Natural killer cell (primary cell): ENCODE data around the gene ZNF334. TPM values are rescaled to one million over a fixed set of nuclear protein-coding genes. Genes with fewer than 3 reads are reported as not detected.

Source experiments
- ATAC-seq, 3 donors: fragments of 150-1000 bp in 2 of 3; fragments of 200-7000 bp in 1 of 3; cut with Tn5 transposase; 1 replicate in 1 of 3; 2 replicates in 2 of 3; pipeline ENCODE4 v1.10.0; 2021; ENCODE audit warnings: mild to moderate bottlenecking in 2 of 3, moderate library complexity in 2 of 3
- DNase-seq, 2 donors: peaks; one replicate each; pipeline versions ENCODE4 v3.0.0 to v3.0.0-alpha.2; 2013 to 2021; ENCODE audit warnings: mixed read lengths in 1 of 2
- H3K27ac ChIP-seq: one replicate; pipeline ENCODE4 v1.5.1; 2013; ENCODE audit warnings: mild to moderate bottlenecking, low read length
- H3K27me3 ChIP-seq: one replicate; pipeline ENCODE4 v1.6.1; 2013; ENCODE audit warnings: low read length; ENCODE audit not compliant: control insufficient read depth, insufficient read depth
- H3K36me3 ChIP-seq: one replicate; pipeline ENCODE4 v1.6.1; 2013; ENCODE audit warnings: low read length; ENCODE audit not compliant: control insufficient read depth, insufficient read depth
- H3K4me1 ChIP-seq: one replicate; pipeline ENCODE4 v1.6.1; 2013; ENCODE audit warnings: low read length; ENCODE audit not compliant: control insufficient read depth, insufficient read depth
- H3K4me3 ChIP-seq: one replicate; pipeline ENCODE4 v1.5.1; 2013; ENCODE audit warnings: low read length
- H3K9me3 ChIP-seq: one replicate; pipeline ENCODE4 v1.6.1; 2013; ENCODE audit warnings: low read length; ENCODE audit not compliant: control insufficient read depth, insufficient read depth
- H3K27ac Mint-ChIP-seq, 2 donors: one replicate each; pipeline ENCODE4 v1.8.0; 2022; ENCODE audit warnings: mild to moderate bottlenecking in 2 of 2, mixed read lengths in 2 of 2, moderate library complexity in 1 of 2
- H3K27me3 Mint-ChIP-seq, 2 donors: one replicate each; pipeline ENCODE4 v1.8.0; 2022; ENCODE audit warnings: low read depth in 2 of 2, mixed read lengths in 2 of 2
- H3K36me3 Mint-ChIP-seq: one replicate; pipeline ENCODE4 v1.8.0; 2022; ENCODE audit warnings: mixed read lengths
- H3K4me1 Mint-ChIP-seq, 2 donors: one replicate each; pipeline ENCODE4 v1.8.0; 2022; ENCODE audit warnings: mixed read lengths in 2 of 2
- H3K4me3 Mint-ChIP-seq: one replicate; pipeline ENCODE4 v1.8.0; 2022; ENCODE audit warnings: mild to moderate bottlenecking, moderate library complexity, mixed read lengths
- H3K9me3 Mint-ChIP-seq, 2 donors: one replicate each; pipeline ENCODE4 v1.8.0; 2022; ENCODE audit warnings: mixed read lengths in 2 of 2
- WGBS: methylation state at CpG from one replicate; pipeline ENCODE4 v1.1.7; 2013; ENCODE audit warnings: missing lambda C conversion rate; ENCODE audit not compliant: insufficient coverage; 5-methylcytosine and 5-hydroxymethylcytosine counted together
- intact Hi-C: fragments of 100-400 bp; cut with micrococcal nuclease; formaldehyde crosslinking; loops from one replicate; pipeline ENCODE4 v1.14.2; 2022
- total RNA-seq, 4 donors: library from RNA; stranded (reverse); fragments of 120-200 nt in 1 of 4; gene quantifications; one replicate each; pipeline versions ENCODE4 v1.2.3 to v1.2.4, GENCODE V29; 2013 to 2022
- TF ChIP-seq, protein P1 (sequence below): fragments of 200-600 bp; IDR thresholded peaks from one replicate; pipeline ENCODE4 v1.8.0; 2022; ENCODE audit warnings: antibody characterized with exemption

Gene ZNF334
- total RNA-seq, 3 donors from 2014 or later (not counting 1 experiment from before 2014, with no cell fraction given) = 0.43 to 0.59 (median 0.43) TPM

GRCh38 chr20:46520540-46520939 is 7.2 kb upstream of the ZNF334 start:
- no peaks in the 10 kb centered on the region for H3K4me1 Mint-ChIP-seq
- H3K9me3 Mint-ChIP-seq = no peaks in the 10 kb centered on the region
- ATAC-seq (no peak), DNase-seq (no peak)
- H3K36me3 Mint-ChIP-seq = no peaks in the 10 kb centered on the region
- WGBS = 87% methylated on average over 3 of the region's 4 CpGs
- H3K4me3 Mint-ChIP-seq = no peak overlapping the region
- no peak overlapping the region for H3K27ac Mint-ChIP-seq
- no peaks in the 10 kb centered on the region for H3K36me3 ChIP-seq
- intact Hi-C loops = no loop called here
- H3K4me3 ChIP-seq = no peak overlapping the region
- no peaks in the 10 kb centered on the region for H3K27me3 ChIP-seq
- peaks cover 10 to 20% of the 10 kb centered on the region in 2 donors for H3K27me3 Mint-ChIP-seq
- H3K9me3 ChIP-seq = no peaks in the 10 kb centered on the region
- H3K4me1 ChIP-seq = no peaks in the 10 kb centered on the region
- TF ChIP-seq, protein P1, sequence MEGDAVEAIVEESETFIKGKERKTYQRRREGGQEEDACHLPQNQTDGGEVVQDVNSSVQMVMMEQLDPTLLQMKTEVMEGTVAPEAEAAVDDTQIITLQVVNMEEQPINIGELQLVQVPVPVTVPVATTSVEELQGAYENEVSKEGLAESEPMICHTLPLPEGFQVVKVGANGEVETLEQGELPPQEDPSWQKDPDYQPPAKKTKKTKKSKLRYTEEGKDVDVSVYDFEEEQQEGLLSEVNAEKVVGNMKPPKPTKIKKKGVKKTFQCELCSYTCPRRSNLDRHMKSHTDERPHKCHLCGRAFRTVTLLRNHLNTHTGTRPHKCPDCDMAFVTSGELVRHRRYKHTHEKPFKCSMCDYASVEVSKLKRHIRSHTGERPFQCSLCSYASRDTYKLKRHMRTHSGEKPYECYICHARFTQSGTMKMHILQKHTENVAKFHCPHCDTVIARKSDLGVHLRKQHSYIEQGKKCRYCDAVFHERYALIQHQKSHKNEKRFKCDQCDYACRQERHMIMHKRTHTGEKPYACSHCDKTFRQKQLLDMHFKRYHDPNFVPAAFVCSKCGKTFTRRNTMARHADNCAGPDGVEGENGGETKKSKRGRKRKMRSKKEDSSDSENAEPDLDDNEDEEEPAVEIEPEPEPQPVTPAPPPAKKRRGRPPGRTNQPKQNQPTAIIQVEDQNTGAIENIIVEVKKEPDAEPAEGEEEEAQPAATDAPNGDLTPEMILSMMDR = no peak
- H3K27ac ChIP-seq = no peak overlapping the region

GRCh38 chr20:46519471-46520068 is 6.2 kb upstream of the ZNF334 start:
- H3K4me1 Mint-ChIP-seq = no peaks in the 10 kb centered on the region
- H3K27ac ChIP-seq = no peak overlapping the region
- ATAC-seq = no peak
- no peaks in the 10 kb centered on the region for H3K9me3 Mint-ChIP-seq
- no peaks in the 10 kb centered on the region for H3K36me3 ChIP-seq
- no peak overlapping the region for H3K4me3 ChIP-seq
- no peaks in the 10 kb centered on the region for H3K4me1 ChIP-seq
- H3K9me3 ChIP-seq = no peaks in the 10 kb centered on the region
- TF ChIP-seq, protein P1 = no peak
- no peak overlapping the region for H3K4me3 Mint-ChIP-seq
- peaks cover 13 to 23% of the 10 kb centered on the region in 2 donors for H3K27me3 Mint-ChIP-seq
- no peaks in the 10 kb centered on the region for H3K27me3 ChIP-seq
- H3K36me3 Mint-ChIP-seq = no peaks in the 10 kb centered on the region
- H3K27ac Mint-ChIP-seq = no peak overlapping the region
- intact Hi-C loops = no loop called here
- 80% methylated on average over 3 of the region's 3 CpGs for WGBS
- no peak for DNase-seq

- no peak overlapping the region for H3K4me3 Mint-ChIP-seq
- H3K27ac Mint-ChIP-seq = no peak overlapping the region
- Histone ChIP-seq H3K36me3 (no peaks in the 10 kb centered on the region), H3K4me3 (no peak overlapping the region), H3K27me3 (peaks cover 7% of the 10 kb centered on the region), H3K27ac (no peak overlapping the region), H3K4me1 (peaks cover 7% of the 10 kb centered on the region), H3K9me3 (no peaks in the 10 kb centered on the region)
- H3K27me3 Mint-ChIP-seq = peaks cover 14 to 37% of the 10 kb centered on the region in 2 donors
- peaks cover 0 to 9% of the 10 kb centered on the region in 2 donors for H3K4me1 Mint-ChIP-seq
- intact Hi-C loops = no loop called here
- H3K36me3 Mint-ChIP-seq = no peaks in the 10 kb centered on the region
- no peaks in the 10 kb centered on the region for H3K9me3 Mint-ChIP-seq
- ATAC-seq = no peak
- TF ChIP-seq, protein P1 = no peak
- 33% methylated on average over 2 of the region's 2 CpGs for WGBS
- DNase-seq = no peak
These were observed 3.8 kb downstream of the ZNF334 start for GRCh38 chr20:46509523-46509922.
